ENCODE data around the gene HOPX.
A peak's percentile ranks its signal among the peaks of the same experiment; 100 is the strongest.
"Not testable (repeated sequence)": the region's sequence is repeated elsewhere in the genome, so short reads cannot be mapped to it uniquely, and the experiment has no call there.

The HOPX gene

DNA sequence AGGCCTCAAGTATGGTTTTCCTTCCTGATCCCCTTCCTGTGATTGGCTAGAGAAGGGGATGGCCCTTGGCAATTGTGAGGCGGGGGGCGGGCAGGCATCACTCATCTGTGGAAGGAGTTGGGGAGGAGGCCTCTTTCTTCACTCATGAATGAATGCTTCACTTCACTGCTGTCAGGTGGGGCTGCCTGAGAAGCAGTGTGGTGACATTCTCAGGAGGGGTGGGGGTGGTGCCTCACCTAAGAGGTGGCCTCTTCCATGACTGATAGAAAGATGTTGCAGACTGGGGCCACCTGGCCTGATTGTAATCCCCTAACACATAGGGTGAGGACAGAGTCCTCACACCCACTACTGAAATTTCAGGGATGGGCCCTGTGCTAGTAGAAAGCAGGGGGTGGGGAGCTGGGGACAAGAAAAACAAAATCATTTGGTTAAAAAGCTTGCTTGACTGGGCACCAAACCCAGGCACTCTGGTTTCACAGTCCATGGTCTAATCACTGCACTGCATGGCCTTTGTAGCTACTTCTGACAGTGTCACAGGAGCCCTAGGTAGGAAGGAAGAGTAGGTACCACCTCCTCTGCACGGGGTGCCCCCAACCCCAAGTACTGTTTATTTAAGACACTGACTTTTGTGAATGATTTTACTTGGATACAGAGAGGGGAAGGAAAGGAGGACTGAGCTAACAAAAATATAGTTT is 5.6 kb upstream of the HOPX start:
- no peak for DNase-seq

DNA sequence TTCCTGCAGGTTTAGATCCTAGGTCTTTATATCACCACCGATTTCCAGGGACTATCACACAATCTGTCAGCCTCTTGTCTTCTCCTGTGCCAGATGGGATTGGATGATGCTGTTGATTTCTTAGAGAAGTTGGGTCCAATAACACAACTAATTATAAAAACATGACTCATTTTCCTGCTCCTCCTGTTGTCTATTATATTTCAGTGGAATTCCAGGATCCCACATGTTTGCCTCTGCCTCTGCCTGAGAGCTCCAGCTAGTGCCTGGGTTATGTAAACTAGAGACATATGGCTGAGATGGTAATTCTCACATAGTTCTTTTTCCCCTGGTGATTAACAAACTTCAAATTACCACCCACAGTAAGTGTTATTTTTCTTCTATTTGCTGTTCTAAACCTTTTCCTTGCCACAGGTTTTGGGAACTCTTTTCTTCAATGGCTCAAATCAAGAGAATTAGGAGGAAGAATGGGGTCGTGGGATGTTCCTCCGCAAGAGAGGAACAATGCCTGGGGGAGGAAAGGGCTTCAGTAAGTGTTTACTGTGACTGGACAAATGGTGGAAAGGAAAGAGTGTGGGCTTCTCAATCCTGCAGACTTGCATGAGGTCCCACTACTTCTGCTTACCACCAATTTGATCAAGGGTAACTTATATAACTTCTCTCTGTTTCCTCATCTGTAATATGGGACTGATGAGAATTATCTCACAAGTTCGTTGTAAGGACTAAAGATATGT is 3.4 kb upstream of the HOPX start:
- no peak for DNase-seq

DNA sequence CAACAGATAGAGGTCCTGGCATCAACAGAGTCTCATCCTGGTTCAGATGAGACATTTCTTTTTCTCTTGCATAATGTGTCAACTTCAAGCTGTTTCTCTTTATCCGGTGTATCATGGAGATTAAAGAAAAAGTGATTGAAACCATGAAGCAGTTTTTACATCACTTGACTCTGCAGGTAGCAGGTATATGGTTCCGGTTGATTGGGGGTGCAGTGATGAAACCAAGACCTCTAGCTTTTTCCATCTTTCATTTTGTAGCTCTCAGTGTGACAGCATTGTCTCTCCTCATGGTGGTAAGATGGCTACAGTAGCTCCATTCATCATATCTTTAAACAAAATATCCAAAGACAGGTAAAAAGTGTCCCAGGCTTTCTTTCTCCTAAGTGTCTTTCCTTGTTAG is 2.4 kb upstream of the HOPX start:
- DNase-seq = no peak

DNA sequence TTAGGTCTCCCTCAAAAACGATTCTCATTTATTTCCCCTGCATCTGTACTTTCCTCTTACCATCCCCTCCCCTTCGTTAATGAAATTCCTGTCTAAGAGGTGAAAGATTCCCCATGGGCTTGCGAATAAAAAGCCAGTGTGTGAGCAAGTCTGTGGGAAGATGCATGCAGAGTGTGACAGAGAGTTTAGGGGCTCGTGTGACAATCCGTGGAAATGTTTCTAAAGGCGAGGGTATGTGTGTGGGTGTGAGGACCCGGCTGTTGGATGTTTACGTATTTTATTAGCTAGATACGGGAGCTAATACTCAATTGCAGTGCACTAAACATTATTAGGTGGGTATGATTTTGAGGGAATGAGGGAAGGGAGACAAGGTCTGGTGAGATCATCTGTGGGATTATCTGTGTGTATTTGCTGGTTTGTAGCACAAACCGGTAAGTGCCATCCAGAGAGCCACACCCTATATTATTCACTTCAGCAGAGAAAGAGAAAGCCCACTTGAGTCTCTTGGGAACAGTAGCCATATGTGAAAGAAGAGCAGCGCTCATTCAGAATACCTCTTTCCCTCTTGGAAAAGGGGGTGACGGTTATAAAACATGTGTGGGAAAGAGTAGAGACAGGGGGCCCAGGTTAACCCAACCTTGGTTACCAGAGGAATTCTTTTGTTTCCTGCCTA is 893 bp upstream of the HOPX start:
- DNase-seq = no peak

DNA sequence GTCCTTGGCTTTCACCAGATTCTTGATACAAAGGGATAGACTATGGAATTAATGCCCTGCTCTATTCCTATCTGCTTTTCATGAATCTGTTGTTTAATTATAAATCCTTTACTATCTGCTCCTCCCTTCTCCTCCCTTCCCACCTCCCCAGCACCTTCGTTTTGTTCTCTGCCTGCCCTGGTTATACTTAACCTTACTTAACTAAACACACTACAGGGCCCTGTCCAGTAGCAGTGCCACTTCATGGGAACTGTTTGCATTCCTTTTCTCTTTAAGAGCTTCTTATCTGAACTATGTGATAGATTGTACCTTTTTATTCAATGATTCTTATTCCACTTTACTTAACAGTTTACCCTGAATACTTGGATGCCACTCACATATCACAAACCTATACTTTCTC is 830 bp downstream of the HOPX start:
- no peak for DNase-seq

DNA sequence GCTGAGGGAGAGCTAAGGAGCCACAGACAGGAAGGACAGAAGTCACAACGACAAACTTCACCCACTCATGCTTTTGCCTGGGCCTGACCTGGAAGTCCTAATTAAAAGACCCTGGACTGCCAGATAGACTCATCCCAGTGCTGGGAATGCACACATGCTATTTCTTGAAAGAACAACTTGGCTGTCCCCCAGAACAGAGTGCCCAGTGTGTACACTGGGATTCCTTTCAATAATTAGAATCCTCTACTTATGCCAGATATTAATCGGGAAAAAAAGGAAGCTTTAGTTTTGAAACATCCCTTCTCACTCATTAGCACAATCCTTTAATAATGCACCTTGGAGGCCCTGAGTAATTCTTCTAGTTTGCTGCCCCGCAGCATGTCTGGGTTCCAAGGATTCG is 3.4 kb downstream of the HOPX start:
- DNase-seq = no peak

DNA sequence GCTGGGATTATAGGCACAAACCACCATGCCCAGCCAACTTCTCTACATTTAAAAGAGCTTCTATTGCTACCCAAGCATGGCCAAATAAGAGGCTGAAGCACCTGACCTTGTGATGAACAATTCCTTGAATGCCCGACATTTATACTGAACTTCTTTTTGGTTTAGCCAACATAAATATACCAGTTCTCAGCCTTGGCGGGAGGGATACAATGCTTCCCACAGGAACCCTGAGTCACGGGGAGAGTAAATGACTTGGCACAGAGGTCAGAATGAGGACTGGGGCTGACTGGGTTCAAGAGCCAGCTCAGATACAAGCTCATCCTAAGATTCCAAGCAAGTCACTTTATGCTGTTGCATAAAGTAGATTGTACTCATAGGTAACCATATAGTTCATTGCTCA is 6.1 kb downstream of the HOPX start:
- no peak for DNase-seq

DNA sequence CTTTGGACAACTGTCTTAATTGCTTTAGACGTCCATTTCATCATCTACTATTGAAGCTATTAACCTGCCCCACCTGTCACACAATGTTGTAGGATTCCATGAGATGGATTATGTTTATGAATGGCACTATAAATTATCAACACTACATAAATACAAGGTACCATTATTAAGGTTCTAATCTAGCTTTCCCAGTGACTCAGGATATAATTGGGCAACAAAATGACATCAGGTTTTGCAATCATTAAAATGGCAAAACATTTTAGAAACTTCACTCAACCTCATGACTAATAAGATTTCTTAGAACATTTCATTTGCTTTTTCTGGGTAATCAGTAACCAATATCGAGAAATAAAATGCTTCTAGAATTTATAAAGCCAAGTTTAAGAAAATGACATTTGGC is 9.2 kb downstream of the HOPX start:
- no peak for DNase-seq

DNA sequence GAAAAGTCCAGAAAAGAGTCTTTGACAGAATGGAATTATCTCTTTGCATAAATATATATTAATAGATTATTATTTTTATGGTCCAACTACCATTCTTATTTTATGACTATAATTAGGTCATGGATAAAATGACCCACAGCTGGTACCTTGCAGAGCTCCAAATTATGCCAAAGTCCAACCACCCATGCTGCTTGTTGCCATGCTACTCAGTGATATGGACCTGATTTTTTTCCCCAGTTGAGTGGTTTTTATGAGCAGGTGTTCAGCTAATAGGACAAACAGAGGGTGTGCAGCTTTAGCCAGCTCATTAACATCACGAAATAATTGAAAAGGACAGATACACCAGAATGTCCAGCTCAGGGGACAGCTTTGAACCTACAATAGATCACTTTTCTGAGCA is 9.7 kb downstream of the HOPX start:
- DNase-seq = peak in 1 of 2 experiments; percentile 2

DNA sequence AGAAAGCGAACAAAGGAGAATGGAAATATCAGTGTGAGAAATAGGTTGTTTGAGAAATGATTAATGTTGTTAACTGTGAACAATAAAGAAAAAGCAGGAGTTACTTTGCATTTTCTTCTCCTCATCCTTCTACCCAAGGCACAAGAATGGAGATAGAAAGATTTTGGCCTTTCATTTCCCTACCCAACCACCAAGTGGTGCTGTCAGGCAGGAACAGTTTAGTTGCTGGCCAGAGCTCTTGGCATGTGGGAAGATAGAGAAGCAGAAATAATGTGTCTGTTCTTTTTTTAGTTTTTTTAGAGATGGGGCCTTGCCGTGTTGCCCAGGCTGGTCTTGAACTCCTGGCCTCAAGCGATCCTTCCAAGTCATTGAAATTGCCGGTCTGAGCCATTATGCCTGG is 12.8 kb downstream of the HOPX start:
- DNase-seq = peak in 1 of 2 experiments; percentile 1

DNA sequence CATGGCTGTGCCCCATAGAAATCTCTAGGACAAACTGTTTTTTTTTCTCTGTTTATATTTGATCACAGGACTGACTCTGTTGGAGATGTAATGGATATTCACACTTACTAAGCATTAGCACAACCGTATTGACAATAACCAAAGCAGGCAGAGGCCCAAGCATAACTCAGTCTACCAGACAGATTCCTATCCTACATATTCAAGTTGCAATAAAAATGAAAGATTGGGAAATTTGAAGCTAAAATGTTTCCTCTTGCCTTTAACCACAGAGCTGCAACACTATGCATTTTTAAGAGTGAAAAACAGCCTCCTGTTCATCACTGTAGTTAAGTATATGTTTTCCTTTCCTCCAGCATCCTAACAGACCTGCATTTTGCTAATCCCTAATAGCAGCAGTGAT is 13.7 kb downstream of the HOPX start:
- not testable (repeated sequence) for DNase-seq

DNA sequence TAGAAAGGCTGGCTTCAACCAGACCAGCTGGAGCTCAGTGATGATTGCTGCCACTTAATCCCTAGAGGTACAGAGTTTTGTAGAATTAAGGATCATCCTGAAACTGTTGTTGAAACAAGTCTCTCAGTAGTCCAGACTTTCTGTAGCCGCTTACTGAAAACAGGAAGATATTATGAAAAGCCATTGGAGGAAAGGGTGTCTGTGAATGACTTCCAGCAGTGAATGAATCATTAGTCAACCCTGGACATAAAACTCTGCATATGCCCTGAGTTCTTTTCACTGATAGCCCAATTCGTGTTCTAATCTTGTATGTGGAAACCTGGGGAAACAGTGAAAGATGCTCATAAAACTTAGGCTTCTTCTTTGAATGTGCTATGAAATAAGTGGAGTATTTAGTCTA is 14.8 kb downstream of the HOPX start:
- no peak for DNase-seq

DNA sequence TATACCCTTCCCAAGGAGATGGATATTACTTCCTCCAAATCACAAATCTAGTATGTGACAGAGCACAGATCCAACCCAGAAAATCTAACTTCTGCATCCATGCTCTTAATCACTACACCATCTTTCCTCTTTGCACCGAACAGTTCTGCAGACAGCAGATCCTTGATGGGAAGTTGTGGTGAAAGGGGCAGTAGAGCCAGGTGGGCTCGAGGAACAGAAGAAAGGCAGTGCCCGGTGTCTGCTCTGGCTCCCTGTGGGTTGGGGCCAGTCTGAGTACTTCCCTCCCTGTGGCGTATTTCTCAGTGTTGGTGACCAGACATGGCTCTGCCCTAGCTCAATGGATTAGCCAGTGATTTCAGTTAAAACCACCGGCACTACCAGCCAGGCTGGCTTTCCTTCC is 15.3 kb downstream of the HOPX start:
- DNase-seq = no peak

DNA sequence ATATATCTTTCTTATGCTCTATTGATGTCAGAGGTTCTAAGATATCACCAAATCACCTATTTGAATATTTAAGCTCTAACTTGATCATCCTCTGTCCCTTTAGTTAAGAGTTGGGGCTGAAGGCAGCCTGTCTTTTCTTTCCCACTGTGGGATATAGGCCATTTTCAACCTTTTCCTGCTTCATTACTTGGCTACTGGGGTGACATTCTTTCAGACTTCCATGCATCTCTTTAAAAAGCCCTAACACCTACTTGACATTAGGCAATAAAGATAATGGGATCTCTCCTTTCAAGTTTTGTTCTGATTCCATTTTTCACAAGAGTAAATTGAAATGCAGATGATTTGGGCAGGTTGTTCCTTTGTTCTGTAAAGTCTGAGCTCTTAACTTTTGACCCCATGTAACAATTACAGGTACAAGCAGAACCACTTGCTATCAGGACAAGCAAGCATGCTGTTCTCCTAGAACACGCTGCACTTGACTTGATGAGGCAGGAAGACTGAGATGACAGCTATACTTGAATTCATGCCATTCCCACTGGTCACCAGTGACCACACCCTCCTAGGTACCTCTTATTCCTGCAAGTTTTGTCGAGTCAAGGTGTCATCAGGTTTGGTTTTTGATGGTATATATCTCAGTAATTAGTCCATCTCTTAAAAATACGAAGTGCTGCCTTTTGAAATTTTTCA is 18.2 kb downstream of the HOPX start:
- no peak for DNase-seq

DNA sequence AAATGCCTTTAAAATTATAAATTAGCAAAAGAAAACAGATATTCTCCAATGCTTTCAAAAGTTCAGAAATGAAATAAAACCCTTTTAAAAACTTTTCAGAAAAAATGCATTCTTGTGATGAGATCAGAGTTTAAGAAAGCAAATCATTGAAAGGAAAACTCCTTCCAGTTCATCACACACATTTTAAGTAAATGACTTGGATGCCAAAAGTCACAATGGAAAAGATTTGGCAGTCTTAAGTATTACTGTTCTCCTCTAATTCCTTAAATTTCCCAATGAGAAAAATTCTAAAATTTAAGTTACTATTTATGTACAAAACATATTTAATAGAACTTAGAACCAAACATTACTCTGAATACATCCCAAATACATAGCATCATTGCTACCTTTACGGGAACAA is 21.1 kb downstream of the HOPX start:
- no peak for DNase-seq

DNA sequence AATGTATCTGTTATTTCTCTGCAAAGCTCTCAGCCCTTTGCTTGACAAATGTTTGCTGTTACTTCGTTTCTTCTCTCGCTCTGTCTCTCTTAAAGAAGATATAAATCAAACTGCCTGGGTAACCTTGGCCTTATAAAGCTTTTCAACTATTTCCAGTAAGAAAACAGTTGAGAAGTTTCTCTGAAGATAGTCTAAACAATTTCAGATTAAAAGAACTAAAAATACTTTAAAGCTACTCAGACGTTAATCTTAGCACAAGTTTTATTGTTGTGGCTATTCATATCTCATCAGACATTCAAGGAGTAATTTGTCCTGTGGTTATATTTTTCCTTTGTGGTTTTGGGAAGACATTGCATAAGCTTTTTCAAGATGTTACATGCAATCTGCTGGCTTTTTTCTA is 22.6 kb downstream of the HOPX start:
- DNase-seq = no peak

DNA sequence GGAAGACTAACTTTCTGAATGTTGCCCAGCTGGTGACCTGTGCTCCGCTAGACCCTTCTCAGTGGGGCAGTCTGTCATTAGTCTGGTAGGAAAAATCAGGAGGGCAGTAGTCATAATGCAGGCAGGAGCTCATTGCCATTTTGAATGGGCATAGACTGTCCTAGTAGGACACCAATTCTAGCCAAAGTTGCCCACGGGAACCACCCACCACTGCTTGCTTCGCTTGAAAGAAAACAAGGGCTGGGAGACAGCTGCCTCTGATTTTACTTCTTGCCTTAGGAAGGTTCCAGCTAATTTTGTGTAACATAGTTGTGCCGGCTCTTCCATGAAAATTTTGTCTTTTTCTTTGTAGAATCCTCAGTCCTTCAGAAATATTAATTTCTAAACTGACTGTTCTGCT is 23.3 kb downstream of the HOPX start:
- DNase-seq = no peak

DNA sequence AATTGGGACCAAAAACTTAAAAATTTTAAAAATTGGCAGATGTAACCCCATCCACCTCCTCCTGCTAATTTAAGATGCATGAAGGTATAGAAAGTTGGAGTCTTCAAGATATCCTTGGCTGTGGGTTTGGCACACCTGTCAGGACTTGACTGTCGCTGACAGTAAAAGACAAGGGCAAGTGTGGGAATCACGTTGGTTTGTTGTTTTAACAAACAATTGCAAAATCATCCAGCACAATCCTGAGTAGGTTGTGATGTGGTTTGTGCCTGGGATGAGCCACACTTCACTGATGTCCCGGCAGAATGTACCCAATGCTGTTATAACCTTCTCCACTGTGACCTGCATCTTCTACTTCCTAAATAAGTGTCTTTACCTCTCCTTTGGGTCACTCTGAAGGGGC is 24.0 kb downstream of the HOPX start:
- DNase-seq = no peak

DNA sequence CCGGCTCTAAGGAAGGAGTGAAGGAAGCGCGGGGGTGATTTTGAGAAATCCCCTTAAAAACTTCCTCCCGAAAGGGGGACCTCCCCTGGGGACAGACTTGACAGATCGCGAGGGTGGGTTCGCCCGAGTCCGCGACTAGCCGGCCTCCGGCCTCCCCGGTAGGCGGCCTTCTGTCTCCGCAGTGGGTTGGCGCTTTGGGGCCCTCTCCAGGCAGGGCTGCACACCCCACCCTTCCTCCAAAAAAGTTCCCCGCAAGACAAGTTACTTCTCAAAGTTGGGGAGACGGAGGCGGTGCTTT is 24.8 kb downstream of the HOPX start:
- DNase-seq = no peak

DNA sequence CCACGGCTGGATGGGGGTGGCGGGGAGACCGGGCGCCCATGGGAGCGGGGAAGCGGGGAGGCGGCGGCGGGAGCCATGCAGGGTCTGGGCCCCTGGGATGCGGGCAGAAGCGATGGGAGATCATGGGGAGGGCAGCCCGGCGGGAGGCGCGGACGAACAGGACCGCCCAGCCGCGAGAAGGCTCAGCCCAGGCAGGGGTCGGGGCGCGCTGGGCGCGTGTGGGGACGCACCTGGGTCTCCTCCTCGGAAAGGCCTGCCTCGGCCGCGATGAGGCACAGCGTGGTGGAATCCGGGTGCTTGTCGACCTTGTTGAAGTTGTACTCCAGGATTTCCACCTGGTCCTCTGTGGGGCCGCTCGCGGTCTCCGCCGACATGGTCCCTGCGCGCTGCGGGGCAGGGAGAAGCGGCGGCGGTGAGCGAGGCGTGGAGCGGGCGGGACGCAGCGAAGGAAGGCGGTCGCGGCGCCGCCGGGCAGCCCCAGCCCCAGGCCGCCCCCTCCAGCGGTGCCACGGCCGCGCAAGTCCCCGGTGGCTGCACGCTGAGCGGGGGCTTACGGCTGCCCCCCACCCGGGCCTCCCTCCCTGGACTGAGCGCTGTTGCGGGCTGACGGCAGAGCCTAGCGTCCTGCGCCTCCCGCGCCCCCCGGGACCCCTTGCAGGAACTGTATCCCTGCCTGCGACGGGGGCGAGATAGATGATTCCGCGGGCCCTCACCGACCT is 25.3 kb downstream of the HOPX start:
- no peak for DNase-seq

DNA sequence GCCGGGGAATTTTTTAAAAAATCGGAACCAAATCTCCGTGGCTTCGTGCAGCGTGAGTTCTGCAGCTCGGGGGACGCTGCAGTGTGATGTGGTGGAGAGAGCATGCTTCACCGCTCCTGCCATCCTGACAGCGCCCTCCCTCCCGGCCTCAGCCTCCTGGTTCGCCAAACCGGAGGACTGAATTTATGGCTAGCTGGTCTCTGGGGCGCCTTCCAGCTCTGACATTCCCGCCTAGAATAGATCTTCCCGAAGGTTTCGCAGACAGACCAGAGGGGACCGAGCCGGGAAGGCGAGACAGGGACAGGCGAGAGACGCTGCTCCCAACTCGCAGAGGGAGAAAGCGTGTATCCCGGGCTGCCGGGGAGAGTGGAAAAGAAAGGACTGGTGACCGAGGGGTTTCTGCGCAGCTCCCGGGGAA is 25.9 kb downstream of the HOPX start:
- peak in 1 of 2 experiments; percentile 14 for DNase-seq

DNA sequence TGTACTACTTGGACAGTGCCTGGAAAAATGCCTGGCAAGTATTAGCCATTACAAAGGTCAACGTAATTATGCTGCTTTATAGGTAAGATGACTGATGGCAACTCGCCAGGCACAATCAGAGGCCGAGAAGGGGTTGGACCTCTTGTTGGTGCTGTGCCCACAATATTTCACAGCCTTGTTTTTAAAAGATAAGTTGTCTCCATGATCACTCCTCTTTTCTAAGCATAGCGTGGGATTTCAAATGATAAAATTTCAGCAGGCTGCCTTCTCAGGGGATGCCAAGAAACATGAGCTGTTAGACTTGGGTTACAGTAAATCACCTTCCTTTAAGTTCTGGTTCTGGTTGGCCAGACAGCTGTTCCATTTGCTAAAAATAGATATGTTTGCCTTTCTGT is 26.9 kb downstream of the HOPX start:
- no peak for DNase-seq
